ENCODE measurements around the gene SUB1.

SUB1 gene

DNA sequence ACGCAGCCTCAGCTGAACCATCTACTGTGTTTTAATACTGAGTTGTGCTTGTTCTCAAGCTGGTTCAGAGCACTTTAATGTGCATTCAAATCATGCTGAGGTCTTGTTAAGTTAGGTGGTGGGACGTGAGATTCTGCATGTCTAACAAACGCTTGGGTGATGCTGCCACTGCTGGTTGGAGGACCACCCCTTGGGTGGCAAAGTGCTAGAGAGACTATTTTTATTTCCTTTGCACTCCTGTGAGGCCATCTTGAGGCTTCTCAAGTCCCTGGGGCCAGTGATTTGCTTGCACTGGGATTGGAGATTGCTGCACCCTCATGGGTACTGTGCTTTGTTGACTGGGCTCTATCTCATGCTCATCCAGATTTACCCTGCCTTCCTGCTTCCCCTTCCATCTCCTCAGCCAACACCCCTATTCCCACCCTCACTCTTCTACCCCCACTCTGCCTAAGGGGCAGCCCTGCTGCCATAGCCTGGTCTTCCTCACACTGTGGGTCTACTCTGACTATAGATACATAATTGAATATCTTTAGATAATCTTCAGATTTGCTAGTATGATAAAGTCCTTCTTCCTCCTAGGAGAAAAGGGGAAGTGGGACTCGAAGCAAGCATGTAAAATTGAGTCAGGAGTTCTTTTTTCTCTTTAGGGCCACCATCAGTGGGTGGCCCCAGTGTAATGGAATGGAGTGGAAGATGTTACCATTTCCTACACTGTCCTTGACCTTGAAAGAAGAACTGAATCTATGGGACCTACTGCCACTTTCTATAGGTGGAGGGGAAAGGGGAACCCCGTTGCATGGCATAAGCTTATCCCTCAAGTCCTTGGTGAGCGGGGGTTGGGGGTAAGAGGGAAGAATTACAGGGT is 45.1 kb upstream of the SUB1 start:
- H3K9ac ChIP-seq: no peak overlapping the region
- peaks cover 100% of the 10 kb centered on the region for H3K4me1 ChIP-seq (ENCODE audit: low read depth, poor library complexity, severe bottlenecking)
- H4K20me1 ChIP-seq (ENCODE audit: insufficient read depth): no peaks in the 10 kb centered on the region
- peak overlapping the region; percentile 68 for H3K4me2 ChIP-seq
- TF ChIP-seq, protein P1, sequence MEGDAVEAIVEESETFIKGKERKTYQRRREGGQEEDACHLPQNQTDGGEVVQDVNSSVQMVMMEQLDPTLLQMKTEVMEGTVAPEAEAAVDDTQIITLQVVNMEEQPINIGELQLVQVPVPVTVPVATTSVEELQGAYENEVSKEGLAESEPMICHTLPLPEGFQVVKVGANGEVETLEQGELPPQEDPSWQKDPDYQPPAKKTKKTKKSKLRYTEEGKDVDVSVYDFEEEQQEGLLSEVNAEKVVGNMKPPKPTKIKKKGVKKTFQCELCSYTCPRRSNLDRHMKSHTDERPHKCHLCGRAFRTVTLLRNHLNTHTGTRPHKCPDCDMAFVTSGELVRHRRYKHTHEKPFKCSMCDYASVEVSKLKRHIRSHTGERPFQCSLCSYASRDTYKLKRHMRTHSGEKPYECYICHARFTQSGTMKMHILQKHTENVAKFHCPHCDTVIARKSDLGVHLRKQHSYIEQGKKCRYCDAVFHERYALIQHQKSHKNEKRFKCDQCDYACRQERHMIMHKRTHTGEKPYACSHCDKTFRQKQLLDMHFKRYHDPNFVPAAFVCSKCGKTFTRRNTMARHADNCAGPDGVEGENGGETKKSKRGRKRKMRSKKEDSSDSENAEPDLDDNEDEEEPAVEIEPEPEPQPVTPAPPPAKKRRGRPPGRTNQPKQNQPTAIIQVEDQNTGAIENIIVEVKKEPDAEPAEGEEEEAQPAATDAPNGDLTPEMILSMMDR (conservative IDR thresholded peaks at IDR 0.05; ENCODE audit: low read depth, low read length): no peak
- H2AFZ ChIP-seq (ENCODE audit: low read depth): no peak overlapping the region
- H3K79me2 ChIP-seq (ENCODE audit: insufficient read depth, low read depth): peaks cover 48% of the 10 kb centered on the region
- H3K36me3 ChIP-seq (ENCODE audit: insufficient read depth): no peaks in the 10 kb centered on the region
- H3K27me3 ChIP-seq (ENCODE audit: insufficient read depth, low read depth): no peaks in the 10 kb centered on the region
- peak overlapping the region; percentile 88 for H3K27ac ChIP-seq
- no peak overlapping the region for H3K4me3 ChIP-seq (IDR thresholded peaks at IDR 0.05; ENCODE audit: insufficient read depth, low read depth, low read length)

DNA sequence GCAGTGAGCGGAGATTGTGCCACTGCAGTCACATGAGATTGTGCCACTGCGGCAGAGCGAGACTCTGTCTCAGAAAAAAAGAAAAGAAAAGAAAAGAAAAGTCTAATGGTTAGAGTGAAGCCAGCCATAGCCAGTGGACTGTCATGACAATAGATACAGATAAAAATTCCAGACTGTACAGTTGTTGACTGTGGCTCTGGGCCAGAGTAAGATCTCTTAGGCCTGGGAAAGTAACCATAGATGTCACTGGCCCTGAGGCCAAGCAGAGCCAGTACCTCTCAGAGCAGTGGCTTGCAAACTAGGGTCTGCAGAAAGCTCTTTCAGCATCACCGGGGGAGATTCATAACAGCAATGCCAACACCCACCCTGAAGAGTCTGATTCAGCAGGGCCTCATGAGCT is 44.1 kb upstream of the SUB1 start:
- H3K36me3 ChIP-seq (ENCODE audit: insufficient read depth): no peaks in the 10 kb centered on the region
- no peak overlapping the region for H3K4me3 ChIP-seq (IDR thresholded peaks at IDR 0.05; ENCODE audit: insufficient read depth, low read depth, low read length)
- no peak overlapping the region for H2AFZ ChIP-seq (ENCODE audit: low read depth)
- H3K4me1 ChIP-seq (ENCODE audit: low read depth, poor library complexity, severe bottlenecking): peaks cover 100% of the 10 kb centered on the region
- no peaks in the 10 kb centered on the region for H4K20me1 ChIP-seq (ENCODE audit: insufficient read depth)
- peak overlapping the region; percentile 68 for H3K4me2 ChIP-seq
- no peak overlapping the region for H3K9ac ChIP-seq
- H3K79me2 ChIP-seq (ENCODE audit: insufficient read depth, low read depth): peaks cover 42% of the 10 kb centered on the region
- H3K27ac ChIP-seq: peak overlapping the region; percentile 88
- H3K27me3 ChIP-seq (ENCODE audit: insufficient read depth, low read depth): no peaks in the 10 kb centered on the region
- TF ChIP-seq, protein P1 (conservative IDR thresholded peaks at IDR 0.05; ENCODE audit: low read depth, low read length): no peak

- Histone ChIP-seq H3K4me3 (IDR thresholded peaks at IDR 0.05; ENCODE audit: insufficient read depth, low read depth, low read length) (no peak overlapping the region), H4K20me1 (ENCODE audit: insufficient read depth) (no peaks in the 10 kb centered on the region), H3K79me2 (ENCODE audit: insufficient read depth, low read depth) (peaks cover 51% of the 10 kb centered on the region), H3K36me3 (ENCODE audit: insufficient read depth) (no peaks in the 10 kb centered on the region), H2AFZ (ENCODE audit: low read depth) (no peak overlapping the region), H3K4me2 (peak overlapping the region; percentile 68), H3K4me1 (ENCODE audit: low read depth, poor library complexity, severe bottlenecking) (peaks cover 100% of the 10 kb centered on the region), H3K9ac (peak overlapping the region; percentile 23; the same call in 1 of the 2 replicates), H3K27me3 (ENCODE audit: insufficient read depth, low read depth) (no peaks in the 10 kb centered on the region), H3K27ac (peak overlapping the region; percentile 88)
- TF ChIP-seq, protein P1 (conservative IDR thresholded peaks at IDR 0.05; ENCODE audit: low read depth, low read length): no peak
Measured at GRCh38 chr5:32542216-32543059, 42.9 kb upstream of the SUB1 start.

- Histone ChIP-seq H3K4me1 (ENCODE audit: low read depth, poor library complexity, severe bottlenecking) (peaks cover 100% of the 10 kb centered on the region), H3K36me3 (ENCODE audit: insufficient read depth) (no peaks in the 10 kb centered on the region), H4K20me1 (ENCODE audit: insufficient read depth) (no peaks in the 10 kb centered on the region), H3K4me2 (peak overlapping the region; percentile 68; the same call in 1 of the 2 replicates), H2AFZ (ENCODE audit: low read depth) (no peak overlapping the region), H3K27me3 (ENCODE audit: insufficient read depth, low read depth) (no peaks in the 10 kb centered on the region), H3K27ac (peak overlapping the region; percentile 88), H3K4me3 (IDR thresholded peaks at IDR 0.05; ENCODE audit: insufficient read depth, low read depth, low read length) (no peak overlapping the region), H3K9ac (no peak overlapping the region; the same call in 1 of the 2 replicates), H3K79me2 (ENCODE audit: insufficient read depth, low read depth) (peaks cover 49% of the 10 kb centered on the region)
- TF ChIP-seq, protein P1 (conservative IDR thresholded peaks at IDR 0.05; ENCODE audit: low read depth, low read length): no peak
Measured at GRCh38 chr5:32543291-32543690, 42.1 kb upstream of the SUB1 start.
